T-helper 1 cell treated with Interleukin-12 subunit alpha and Interleukin-12 subunit beta and Interleukin-4 antibody, amounts not matched to agents 30 ng/mL and 1 ng/mL, for 36 hours (primary cell): ENCODE data around the gene CDH4. TPM values are rescaled to one million over a fixed set of nuclear protein-coding genes. Genes with fewer than 3 reads are reported as not detected.

Source experiments
- intact Hi-C: fragments of 100-400 bp; cut with micrococcal nuclease; formaldehyde crosslinking; loops from one replicate; pipeline ENCODE4 v1.15.1; 2024
- total RNA-seq: library from RNA; stranded (reverse); gene quantifications from 2 replicates; pipeline ENCODE4 v1.2.3, GENCODE V29; 2022

The CDH4 gene
- total RNA-seq, 1 donor from 2014 or later = not detected

DNA sequence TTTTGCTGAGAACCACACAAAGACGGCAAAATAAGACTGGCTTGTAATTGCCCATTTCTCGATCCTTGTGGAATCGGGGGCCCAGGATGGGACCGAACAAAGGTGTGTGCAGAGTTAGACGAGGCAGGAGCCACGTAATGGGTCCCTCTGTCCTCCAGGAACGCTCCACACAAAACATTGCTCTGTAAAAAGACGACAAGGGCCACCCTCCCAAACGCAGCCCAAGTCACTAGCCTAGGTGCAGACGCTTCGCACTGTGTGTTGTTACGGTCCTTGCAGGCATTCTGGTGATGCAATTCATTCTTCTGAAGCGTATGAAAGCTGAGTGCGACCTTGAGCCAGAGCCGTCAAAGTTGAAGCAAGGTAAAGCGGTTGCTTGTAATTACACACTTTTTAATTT is 450.2 kb downstream of the CDH4 start:
- intact Hi-C loops = no loop called here

DNA sequence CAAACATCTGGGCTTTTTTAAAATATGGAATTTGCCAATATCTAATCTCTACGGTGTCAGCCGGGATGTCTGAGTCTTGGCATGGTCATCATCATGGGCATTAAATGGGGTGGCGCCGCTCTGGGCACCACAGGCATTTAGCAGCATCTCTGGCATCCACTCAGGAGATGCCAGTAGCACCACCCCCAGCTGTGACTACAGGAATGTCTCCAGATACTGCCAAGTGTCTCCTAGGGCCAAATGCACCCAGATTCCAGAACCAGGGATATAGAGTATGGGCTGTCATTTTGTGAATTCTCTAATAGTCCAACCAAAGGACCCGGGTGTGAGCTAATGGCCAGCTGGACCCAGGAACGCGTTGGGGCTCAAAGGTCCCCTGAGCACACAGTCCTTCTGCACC is 452.6 kb downstream of the CDH4 start:
- intact Hi-C loops = no loop called here

DNA sequence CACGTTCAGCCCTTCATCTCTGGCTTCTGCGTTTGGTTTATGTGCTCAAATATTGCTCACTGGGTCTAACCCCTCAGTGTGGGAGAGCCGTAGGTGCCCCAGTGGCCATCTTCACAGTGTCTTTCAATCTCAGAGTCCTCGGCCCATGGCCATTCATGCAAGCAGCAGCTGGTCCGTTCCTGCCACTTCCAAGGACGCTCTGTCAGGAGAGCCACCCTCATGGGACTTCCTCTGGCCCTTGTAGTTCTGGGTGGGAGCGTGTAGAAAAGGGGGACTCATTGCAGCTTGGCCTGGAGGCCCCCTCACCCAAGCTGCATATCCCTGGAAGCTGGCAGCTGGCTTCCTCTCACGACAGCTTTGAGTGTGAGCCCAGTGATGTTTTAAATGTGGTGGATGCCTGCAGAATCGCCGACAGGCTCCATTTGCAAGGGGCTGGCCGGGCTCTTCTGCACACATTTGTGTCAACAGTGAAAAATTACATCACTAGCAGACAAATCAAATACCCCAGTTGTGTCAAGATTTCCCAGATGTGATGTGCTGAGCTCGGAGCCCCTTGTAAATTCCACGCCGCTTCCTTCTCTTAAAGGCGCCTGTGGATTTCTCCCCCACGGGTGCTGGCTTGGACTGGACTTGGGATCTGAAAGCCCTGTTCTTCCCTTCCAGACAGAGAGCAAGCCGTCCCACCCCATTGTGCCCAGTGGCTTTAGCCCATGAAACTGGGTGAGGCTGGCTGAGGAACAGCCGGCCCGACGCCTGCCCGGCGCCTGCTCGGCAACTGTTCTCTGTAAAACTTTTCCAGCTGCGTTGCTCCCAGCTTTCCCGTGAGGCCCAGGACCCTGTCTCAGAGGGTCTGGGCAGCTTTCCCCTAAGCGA is 453.6 kb downstream of the CDH4 start:
- intact Hi-C loops = no loop called here

DNA sequence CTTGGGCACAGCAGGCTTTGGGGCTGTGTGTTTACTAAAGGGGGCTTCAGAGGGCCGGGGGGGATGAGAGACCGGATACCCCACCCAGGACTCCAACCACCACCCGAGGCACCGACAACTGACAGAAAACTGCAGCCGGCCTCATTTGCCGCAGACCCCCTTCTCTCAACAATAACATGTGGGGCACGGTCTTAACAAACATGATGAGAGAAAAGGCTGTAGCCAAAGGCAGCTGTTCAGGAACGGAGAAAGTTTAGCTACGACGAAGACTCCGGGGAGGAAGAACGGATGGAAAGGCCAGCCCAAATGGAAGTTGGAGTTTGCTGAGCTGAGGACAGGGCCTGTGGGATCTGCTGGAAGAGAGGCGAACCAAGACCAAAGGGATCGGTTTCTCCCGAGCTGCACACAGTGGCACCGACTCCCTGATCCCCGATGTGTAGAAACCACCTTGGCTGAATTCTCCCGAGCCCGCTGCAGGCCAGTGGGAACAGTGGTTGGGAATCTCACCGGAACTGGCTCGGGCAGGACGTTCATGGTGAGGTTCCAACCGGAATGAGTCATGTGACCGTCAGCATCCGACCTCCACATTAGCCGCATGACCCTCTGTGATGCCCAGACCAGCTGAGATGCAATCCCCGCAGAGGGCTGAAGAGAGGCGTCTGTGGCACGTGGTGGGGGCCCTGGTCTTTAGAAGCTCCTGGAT is 454.3 kb downstream of the CDH4 start:
- intact Hi-C loops = no loop called here

DNA sequence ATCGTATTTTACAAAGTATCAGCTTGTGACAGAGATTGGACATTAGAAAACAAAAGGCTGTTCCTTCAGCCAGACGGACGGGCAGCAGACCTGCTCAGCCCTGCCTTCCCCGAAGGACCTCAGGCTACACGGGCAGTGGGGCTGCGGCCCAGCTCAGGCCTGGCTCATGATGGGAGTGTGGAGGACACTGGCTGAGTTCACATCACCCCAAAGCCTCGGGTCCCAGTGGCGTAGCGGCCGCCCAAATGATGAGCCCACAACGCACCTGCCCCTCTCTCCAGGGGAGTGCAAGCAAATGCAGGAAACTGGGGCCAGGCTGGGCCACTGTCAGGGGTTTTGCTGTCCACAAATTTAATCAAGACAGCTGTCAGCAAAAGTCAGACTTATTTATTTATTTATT is 456.8 kb downstream of the CDH4 start:
- intact Hi-C loops = no loop called here

DNA sequence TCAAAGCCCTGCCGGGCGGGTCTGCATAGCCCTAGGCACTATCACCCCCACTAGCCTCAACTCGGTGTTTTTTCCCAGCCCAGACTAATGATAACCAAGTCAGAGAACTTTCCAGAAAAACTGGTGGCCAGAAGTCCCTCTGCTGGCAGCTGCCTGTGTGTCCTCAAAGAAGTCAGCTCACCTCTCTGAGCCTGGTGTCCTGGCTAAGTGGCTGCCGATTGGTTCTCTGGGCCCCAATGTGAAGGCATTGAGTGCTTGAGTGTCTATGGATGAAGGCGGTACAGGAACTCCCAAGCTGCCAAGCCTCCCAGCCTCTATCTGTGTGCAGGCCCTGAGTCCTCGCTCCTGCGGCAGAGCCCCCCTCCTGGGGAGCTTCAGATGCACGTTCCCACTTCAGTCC is 458.0 kb downstream of the CDH4 start:
- intact Hi-C loops = no loop called here

DNA sequence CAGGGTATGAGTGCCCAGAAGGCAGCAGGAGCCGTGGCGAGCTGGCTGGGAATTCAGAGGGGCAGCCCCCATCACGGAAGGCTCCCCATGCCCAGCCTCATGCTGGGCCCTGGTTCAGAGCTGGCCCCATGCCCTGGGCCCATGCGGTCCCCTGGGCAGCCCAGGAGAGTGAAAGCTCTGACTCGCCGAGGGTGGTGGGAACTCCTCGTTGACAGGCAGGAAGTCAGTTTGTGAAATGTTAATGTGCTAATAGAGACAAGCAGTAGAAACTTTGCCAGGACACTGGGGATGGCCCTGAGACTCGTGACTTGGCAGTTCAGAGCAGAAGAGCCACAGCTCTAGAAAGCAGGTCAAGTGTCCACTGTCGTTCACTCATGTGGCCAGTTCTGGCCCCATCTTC is 460.6 kb downstream of the CDH4 start:
- intact Hi-C loops = no loop called here

DNA sequence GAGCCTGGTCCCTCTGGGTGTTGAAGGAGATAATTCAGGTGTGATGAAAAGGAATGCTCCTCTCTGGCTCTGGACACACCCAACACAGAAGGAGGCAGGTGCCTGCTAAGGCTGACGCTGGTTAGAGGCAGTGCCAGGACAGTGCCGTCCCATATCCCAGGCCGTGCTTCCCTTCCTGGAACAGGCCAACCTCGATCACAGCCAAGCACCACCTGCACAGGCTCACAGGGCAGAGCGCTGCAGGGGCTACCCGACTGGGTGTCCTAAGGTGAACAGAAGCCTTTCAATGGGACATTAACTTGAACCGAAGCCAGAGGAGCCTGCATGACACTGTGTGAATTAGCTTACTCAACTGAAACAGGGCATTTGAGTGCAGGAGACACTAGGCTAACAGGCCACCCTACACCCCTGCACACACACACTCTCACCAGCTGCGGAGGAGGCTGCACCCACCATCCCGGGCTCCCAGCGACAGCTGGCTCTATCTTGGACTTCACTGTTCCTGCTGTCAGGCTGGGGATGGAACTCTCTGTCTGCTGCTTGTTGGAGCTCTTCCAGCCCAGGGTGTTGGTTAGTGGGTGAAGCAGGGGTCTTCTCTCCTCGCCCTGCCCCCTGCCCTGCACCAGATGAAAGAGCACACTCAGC is 466.4 kb downstream of the CDH4 start:
- intact Hi-C loops = no loop called here

DNA sequence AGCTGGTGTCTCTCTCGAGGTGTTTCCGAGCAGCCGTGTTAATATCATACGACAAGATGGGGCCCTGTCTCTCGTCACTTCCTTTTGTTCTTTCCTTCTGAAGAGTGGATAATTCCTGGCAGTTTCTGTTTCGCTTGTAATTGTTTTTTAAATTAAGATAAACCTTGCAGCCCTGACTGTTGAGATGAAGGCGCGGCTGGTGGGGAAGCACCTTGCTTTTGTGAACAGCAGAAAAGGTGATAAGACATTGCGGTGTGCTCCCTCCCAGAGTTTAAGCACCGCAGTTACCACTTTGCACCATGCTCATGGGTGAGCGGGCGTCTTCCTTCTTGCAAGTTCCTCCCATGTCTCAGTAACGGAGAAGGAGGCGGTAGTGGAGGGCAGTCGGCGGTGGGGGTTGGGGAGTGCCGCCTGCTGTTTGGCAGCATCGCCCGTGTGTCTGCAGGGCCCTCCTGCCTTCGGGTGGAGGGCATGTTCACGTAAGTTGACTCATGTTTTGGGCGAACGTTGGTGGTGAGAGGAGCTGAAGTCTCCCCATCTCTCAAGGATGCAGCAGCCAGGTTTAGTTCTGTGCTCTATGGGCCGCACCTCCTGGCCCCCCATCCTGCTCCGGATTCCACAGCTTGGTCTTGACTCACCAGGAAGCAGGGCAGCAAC is 467.8 kb downstream of the CDH4 start:
- intact Hi-C loops = no loop called here

DNA sequence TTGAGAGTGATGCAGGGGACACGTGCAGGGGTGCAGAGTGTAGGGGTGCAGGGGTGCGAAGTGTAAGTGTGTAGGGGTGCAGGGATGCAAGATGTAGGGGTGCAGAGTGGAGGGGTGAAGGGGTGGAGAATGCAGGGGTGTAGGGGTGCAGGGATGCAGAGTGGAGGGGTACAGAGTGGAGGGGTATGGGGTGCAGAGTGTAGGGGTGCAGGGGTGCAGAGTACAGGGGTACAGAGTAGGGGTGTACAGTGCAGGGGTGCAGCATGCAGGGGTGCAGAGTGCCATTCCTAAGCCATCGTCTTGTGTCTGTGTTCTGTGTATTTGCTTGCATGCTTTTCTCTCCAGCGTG is 468.3 kb downstream of the CDH4 start:
- intact Hi-C loops = no loop called here

DNA sequence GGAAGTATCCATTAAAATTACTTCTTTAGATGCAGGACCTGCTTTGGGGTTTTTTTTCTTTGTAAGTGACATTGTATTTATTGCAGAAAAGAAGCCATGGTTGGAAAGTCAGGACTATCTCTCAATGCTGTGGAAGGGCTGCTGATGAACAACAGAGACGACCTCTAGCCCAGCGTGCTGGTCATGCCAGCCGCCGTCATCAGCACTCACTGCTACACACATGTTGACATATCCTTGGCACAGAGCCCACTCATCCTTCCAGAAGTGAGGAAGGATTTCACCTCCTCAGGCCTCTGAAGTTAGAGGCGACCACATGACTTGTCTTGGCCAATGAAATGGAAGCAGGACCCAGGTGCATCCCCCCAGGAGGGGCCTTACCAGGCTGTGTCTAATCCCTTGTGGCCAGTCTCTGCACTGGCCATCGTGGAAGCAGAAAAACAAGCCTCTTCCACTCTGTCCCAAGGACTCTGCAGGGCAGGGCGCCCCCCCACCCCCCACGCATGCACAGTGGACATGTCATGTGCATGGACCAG is 470.2 kb downstream of the CDH4 start:
- intact Hi-C loops = no loop called here

DNA sequence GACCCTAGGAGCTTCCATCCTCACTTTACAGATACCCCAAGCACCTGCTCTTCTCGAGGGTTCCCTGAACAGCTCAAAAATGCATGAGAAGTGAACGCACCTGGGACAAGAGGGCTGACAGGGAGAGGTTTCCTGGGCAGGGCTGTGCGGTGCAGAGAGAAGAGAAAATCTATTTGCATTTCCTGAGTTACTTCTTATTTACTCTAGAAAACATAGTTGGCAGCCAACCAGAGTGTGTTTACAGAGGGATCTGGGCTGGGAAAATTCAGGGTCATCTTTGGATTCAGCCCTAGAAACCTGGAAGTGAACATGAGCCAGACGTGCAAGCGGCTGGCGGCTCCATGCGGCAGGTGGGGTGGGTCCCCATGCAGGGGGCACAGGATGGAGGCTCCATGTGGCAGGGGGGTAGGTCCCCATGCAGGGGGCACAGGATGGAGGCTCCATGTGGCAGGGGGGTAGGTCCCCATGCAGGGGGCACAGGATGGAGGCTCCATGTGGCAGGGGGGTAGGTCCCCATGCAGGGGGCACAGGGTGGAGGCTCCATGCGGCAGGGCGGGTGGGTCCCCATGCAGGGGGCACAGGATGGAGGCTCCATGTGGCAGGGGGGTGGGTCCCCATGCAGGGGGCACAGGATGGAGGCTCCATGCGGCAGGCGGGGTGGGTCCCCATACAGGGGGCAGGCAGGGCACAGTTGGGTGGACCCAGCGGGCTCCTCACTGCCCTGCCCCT is 471.6 kb downstream of the CDH4 start:
- intact Hi-C loops = no loop called here

DNA sequence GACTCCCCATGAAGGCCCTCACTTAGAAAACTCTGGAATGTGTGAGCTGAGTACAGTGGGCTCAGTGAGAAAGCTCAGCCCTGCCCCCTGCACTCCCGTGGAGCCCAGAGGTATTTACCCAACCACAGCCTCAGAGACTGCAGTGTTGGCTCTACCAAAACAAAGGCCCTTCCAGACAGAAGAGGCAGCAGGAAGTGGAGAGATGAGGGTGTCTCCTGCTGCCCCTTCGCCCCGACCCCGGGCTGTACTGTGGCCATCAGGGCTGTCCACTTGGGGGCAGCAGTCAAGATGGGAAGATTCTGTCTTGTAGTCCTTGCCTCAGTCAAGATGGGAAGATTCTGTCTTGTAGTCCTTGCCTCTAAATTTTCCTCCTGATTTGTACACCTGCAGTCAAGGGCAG is 472.3 kb downstream of the CDH4 start:
- intact Hi-C loops = no loop called here

DNA sequence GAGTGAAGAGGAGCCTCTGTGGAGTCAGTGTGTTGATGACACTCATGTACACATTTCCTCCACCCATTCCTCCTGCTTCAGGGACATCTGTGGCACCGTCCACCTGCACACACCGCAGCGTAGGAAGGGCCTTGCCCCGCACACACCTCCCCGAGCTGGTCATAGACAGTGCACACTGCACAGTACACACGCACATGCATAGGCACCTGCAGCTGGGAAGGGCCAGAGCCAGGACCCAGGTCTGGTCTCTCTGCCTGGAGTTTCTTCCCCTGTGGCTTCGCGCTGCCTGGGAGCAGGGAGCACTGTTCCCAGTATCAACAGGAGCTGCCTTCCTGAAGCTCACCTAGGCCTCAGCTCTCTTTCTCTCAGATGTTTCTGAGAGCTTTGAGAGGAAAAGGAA is 473.1 kb downstream of the CDH4 start:
- intact Hi-C loops = no loop called here

DNA sequence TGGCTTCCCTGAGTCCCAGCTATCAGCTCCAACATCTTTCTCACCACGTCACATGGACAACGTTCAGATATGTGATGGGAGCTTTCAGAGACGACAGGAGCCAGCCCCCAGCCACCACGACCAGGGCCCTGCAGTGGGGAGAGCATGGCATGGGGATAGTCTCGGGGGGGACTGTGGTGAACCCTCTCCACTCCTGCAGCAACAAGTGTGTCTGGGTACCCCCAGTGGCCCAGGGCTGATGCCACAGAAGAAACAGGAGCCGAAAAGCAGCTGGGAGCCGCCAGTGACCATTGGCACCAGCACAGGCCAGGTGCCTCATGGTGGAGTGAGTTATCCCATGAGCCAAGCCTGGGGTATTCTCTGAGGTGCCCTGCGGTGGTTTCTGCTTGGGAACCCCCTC is 473.9 kb downstream of the CDH4 start:
- intact Hi-C loops = no loop called here

DNA sequence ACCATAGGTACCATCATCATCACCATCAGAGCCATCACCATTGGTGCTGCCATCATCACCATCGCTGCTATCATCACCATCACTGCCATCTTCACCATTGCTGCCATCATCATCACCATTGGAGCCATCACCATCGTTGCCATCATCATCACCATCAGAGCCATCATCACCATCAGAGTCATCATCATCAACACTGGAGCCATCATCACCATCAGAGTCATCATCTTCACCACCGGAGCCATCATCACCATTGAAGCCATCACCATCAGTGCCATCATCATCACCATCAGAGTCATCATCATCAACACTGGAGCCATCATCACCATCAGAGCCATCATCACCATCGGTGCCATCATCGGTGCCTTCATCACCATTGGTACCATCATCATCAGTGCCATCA is 474.9 kb downstream of the CDH4 start:
- intact Hi-C loops = no loop called here

DNA sequence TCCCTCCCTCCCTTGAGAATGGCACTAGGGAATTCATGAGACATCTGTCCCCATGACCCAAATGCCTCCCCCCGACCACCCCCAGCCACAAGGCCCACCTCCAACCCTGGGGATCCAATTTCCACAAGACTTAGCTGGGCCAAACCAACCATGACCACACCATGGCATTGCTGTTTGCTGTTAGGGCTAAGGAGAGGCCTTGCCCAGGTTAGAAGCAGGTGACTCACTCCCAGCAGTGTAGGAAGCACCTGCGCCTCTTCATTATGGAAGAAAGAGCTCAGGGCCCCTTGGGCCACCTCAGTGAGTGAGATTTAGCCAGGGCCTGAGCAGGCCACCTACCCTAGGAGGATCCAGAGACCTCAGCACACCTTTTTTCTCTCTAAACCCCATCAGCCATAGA is 475.7 kb downstream of the CDH4 start:
- intact Hi-C loops = no loop called here

DNA sequence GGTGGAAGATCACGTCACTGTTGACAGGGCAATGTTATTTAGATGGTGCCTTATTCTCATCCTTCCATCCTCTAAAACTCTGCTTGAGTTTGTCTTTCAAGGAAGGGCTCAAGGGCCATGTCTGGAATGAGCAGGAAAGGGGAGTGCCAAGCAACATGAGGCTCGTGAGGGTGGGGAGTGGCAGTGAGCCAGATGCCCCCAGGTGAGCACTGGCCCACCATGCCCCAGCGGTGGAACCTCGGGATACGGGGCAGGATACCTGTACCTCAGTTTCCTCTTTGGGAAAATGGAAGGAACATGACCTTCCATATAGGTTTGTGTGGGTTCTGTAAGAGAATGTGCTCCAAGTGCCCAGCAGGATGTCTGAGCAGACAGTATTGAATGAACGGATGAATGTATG is 476.3 kb downstream of the CDH4 start:
- intact Hi-C loops = no loop called here

DNA sequence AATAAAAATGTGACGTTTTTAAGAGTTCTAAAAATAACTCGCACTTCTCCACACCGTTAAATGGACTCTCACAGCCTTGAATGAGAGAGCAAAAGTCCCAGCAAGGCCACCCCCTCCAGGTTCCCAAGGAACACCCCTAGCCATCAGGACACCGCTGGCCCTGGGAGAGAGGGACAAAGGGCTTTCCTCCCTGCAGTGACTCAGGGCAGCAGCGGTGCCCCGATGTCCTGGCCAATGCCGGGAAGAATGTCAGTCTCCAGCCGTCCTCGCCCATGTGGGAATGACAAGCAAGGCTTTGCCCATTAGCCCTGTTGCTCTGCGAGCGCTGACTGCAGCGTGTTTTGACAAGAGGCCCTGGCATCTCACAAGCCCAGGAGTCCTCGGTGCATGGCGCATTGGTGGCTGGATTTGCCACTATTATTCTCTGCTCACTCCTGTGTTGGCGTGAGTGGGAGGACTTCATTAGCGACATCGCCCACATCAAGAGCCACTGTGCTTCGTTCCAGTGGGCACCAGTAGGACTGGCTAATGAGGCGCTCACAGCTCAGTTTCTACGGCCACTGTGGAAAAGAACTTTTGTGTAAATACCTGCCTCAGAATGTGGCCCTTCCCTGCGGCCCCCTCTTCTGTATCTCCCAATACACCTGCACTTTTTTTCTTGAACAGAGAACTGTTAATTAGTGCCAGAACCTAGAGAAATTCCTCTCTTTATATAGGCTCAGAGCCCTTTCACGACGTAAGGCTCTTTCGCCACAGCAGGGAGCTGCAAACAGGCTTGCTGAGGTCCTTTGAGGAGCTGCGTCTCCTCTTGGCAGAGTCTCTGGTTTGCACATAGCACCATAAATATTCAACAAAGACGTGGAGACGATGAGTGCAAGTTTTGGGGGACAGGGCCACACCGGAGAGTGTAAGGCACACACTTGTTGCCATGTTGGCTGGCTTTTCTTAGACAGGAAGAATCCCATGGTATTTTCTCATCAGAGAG is 477.0 kb downstream of the CDH4 start:
- intact Hi-C loops = no loop called here
